ENCODE data around the gene RBP5.

DNA sequence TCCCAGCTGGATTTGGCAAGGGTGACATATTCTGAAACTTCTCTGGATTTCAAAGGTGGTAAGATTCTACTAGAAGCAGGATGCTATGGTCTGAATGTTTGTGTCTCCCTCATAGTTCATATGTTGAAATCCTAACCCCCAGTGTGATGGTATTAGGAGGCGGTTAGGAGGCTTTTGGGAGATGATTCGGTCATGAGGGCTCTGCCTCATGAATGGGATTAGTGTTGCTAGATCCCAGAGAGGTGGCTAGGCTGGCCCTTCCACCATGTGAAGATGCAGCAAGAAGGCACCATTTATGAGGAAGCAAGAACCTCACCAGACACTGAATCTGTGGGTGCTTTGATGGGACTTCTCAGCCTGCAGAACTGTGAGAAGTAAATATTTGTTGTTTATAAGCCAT is 49.8 kb upstream of the RBP5 start:
- TF ChIP-seq, protein P1, sequence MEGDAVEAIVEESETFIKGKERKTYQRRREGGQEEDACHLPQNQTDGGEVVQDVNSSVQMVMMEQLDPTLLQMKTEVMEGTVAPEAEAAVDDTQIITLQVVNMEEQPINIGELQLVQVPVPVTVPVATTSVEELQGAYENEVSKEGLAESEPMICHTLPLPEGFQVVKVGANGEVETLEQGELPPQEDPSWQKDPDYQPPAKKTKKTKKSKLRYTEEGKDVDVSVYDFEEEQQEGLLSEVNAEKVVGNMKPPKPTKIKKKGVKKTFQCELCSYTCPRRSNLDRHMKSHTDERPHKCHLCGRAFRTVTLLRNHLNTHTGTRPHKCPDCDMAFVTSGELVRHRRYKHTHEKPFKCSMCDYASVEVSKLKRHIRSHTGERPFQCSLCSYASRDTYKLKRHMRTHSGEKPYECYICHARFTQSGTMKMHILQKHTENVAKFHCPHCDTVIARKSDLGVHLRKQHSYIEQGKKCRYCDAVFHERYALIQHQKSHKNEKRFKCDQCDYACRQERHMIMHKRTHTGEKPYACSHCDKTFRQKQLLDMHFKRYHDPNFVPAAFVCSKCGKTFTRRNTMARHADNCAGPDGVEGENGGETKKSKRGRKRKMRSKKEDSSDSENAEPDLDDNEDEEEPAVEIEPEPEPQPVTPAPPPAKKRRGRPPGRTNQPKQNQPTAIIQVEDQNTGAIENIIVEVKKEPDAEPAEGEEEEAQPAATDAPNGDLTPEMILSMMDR (IDR thresholded peaks at IDR 0.05): no peak
- no peak for TF ChIP-seq POLR2A (IDR thresholded peaks at IDR 0.05)
